ENCODE data around the gene DPEP3.

DNA sequence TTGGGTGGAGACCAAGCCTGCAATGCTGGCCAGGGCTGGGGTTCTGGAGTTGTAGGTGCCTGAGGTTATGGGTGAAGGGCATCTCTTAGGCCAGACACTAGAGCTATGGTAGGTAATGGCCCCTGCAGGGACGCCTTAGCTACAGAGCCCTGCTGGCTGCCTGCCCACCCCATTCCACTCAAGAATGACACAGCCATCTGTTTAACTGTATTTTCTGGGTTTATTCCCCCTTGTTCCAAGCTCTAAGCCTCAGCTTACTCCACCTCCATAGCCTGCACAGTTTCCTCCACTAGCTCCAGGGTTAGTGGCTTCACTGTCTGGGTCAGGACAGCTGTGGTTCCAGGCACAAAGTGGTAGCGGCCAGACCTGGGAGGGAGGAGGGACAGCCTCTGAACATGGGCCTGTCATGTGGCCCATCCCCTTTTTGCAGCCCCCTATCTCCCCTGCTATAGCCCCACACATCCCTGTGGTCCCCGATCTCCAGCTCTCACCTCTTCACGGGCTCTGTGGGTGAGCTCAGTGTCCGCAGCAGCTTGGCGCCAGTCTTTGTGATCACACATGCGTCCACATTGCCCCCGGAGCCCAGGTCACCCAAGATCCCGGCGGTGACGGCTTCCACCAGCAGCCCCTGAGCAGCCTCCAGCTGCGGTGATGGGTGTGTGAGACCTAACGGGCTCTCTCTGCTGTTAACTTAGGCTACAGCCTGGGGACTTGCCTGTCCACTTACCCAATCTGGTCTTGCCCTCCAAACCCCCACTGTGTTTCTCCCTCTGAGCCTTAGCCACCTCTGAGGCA, 45.8 kb downstream of the DPEP3 start:
- TF ChIP-seq POLR2A (IDR thresholded peaks at IDR 0.05), result no peak
- TF ChIP-seq, protein P1, sequence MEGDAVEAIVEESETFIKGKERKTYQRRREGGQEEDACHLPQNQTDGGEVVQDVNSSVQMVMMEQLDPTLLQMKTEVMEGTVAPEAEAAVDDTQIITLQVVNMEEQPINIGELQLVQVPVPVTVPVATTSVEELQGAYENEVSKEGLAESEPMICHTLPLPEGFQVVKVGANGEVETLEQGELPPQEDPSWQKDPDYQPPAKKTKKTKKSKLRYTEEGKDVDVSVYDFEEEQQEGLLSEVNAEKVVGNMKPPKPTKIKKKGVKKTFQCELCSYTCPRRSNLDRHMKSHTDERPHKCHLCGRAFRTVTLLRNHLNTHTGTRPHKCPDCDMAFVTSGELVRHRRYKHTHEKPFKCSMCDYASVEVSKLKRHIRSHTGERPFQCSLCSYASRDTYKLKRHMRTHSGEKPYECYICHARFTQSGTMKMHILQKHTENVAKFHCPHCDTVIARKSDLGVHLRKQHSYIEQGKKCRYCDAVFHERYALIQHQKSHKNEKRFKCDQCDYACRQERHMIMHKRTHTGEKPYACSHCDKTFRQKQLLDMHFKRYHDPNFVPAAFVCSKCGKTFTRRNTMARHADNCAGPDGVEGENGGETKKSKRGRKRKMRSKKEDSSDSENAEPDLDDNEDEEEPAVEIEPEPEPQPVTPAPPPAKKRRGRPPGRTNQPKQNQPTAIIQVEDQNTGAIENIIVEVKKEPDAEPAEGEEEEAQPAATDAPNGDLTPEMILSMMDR (IDR thresholded peaks at IDR 0.05), result no peak
